ENCODE data around the gene PAFAH1B2. TPM values are rescaled to one million over a fixed set of nuclear protein-coding genes. Genes with fewer than 3 reads are reported as not detected.

PAFAH1B2 gene
- total and polyA plus RNA-seq, 10 of the 15 experiments (the other 5 are each of a cell fraction or from before 2014, with no cell fraction given) = 17.6 to 64.8 (median 47.6) TPM

GRCh38 chr11:117170210-117170609 is 26.1 kb downstream of the PAFAH1B2 start:
- SMC1A ChIA-PET (ENCODE audit: uncharacterized antibody, unreplicated experiment) = interaction anchor here (1.1 to 2.3 kb wide), 4 partner anchors 8 to 24 kb away, joined by 4 to 15 read pairs (median 7); partner anchors contain the start of gene SIDT2
- Histone ChIP-seq H3K36me3 (ENCODE audit: control insufficient read depth in 2 of 2, insufficient read depth in 2 of 2, low read length in 1 of 2) (peaks cover 6 to 21% of the 10 kb centered on the region in 2 experiments), H4K20me1 (ENCODE audit: control insufficient read depth, insufficient read depth) (no peaks in the 10 kb centered on the region), H3K9me3 (replicated peaks; ENCODE audit: control insufficient read depth, insufficient read depth, low read length) (no peaks in the 10 kb centered on the region), H3K9ac (ENCODE audit: control insufficient read depth, insufficient read depth, low read length) (no peak overlapping the region), H2AFZ (ENCODE audit: control insufficient read depth, low read depth, low read length) (no peak overlapping the region), H3K79me2 (ENCODE audit: control insufficient read depth, insufficient read depth, low read length) (no peaks in the 10 kb centered on the region), H3K4me2 (ENCODE audit: control insufficient read depth, insufficient read depth) (no peak overlapping the region), H3K27ac (ENCODE audit: control insufficient read depth, insufficient read depth) (no peak overlapping the region), H3K4me1 (ENCODE audit: control insufficient read depth, insufficient read depth, low read length) (no peaks in the 10 kb centered on the region), H3K4me3 (no peak overlapping the region), H3K27me3 (replicated peaks in 1 of 2; ENCODE audit: control insufficient read depth in 2 of 2, insufficient read depth in 2 of 2, low read length in 1 of 2) (no peaks in the 10 kb centered on the region)
- 97% methylated on average over 8 of the region's 9 CpGs for WGBS (ENCODE audit: insufficient coverage, insufficient replicate concordance, low lambda C conversion rate, missing lambda C conversion rate)
- TF ChIP-seq NR2F1 (conservative IDR thresholded peaks at IDR 0.05) = no peak
- TF ChIP-seq CBFB (IDR thresholded peaks at IDR 0.05; ENCODE audit: low read depth) = no peak
- no peak for TF ChIP-seq USF1 (IDR thresholded peaks at IDR 0.05; ENCODE audit: borderline replicate concordance, extremely low read length, insufficient read depth, low read depth, low read length)
- no peak for TF ChIP-seq SMC3 (IDR thresholded peaks at IDR 0.05; ENCODE audit: borderline replicate concordance, low read length)
- no peak for TF ChIP-seq ELK1 (IDR thresholded peaks at IDR 0.05; ENCODE audit: low read depth, low read length)
- no peak for TF ChIP-seq CBX3 (IDR thresholded peaks at IDR 0.05; ENCODE audit: borderline replicate concordance, low read depth)
- no peak for TF ChIP-seq TCF3 (IDR thresholded peaks at IDR 0.05; ENCODE audit: borderline replicate concordance, insufficient read depth, low read depth, low read length)
- no peak for TF ChIP-seq E4F1 (IDR thresholded peaks at IDR 0.05; ENCODE audit: borderline replicate concordance, partially characterized antibody)
- TF ChIP-seq TARDBP (IDR thresholded peaks at IDR 0.05; ENCODE audit: borderline replicate concordance) = no peak
- TF ChIP-seq ZZZ3 (IDR thresholded peaks at IDR 0.05; ENCODE audit: control insufficient read depth, insufficient read length, low read depth) = no peak
- TF ChIP-seq TCF12 (IDR thresholded peaks at IDR 0.05; ENCODE audit: low read depth, low read length) = no peak
- no peak for TF ChIP-seq KAT2A (conservative IDR thresholded peaks at IDR 0.05; ENCODE audit: control insufficient read depth, low read depth, low read length)
- TF ChIP-seq BMI1 (IDR thresholded peaks at IDR 0.05; ENCODE audit: borderline replicate concordance) = no peak
- no peak for TF ChIP-seq ZNF274 (IDR thresholded peaks at IDR 0.05; ENCODE audit: insufficient read depth, insufficient read length)
- no peak for TF ChIP-seq RAD21 (IDR thresholded peaks at IDR 0.05; ENCODE audit: insufficient read depth, low read depth, low read length)
- TF ChIP-seq MEF2A (IDR thresholded peaks at IDR 0.05; ENCODE audit: insufficient read depth, low read depth, low read length) = no peak
- POLR2A ChIA-PET = interaction anchor here (1.0 kb wide), 1 partner anchor 10 kb away, joined by 3 read pairs; no protein-coding TSS in a partner anchor
- FAIRE-seq (no peak), ATAC-seq (no peak), DNase-seq (ENCODE audit: low read depth, low spot score) (no peak)
- RAD21 ChIA-PET (ENCODE audit: unreplicated experiment) = interaction anchor here (1.0 to 1.1 kb wide), 2 partner anchors 10 to 334 kb away, joined by 3 read pairs; no protein-coding TSS in a partner anchor
- intact Hi-C loops (cut with micrococcal nuclease; ENCODE audit: unreplicated experiment) = no loop called here
- no TSS peak for BruUV-seq (replicated peaks)
- CTCF ChIA-PET = interaction anchor here (1.0 to 5.1 kb wide), 3 partner anchors 11 to 23 kb away, joined by 3 to 44 read pairs (median 3); no protein-coding TSS in a partner anchor
- in situ Hi-C loops (cut with MboI) = no loop called here
